Endothelial cell of umbilical vein (primary cell): Measurements from ENCODE around the gene VAMP2. TPM values are rescaled to one million over a fixed set of nuclear protein-coding genes. Genes with fewer than 3 reads are reported as not detected.

ENCODE experiments used
- BruUV-seq: library from RNA; stranded (reverse); fragments of 400-500 nt; replicated peaks from 2 replicates; lab custom pipeline; 2021; lab: Mats Ljungman, UMichigan
- CTCF ChIA-PET: fragments of 300-600, 350-600 bp; sonication (Branson Sonifier 250); formaldehyde crosslinking; loops from one replicate; lab custom pipeline; 2021; ENCODE audit warnings: antibody characterized with exemption, inconsistent platforms; lab: Charles Lee
- POLR2A ChIA-PET: fragments of 300-600, 350-600 bp; sonication (Branson Sonifier 250); formaldehyde crosslinking; loops from one replicate; lab custom pipeline; 2021; ENCODE audit warnings: antibody characterized with exemption, inconsistent platforms; lab: Charles Lee
- DNase-seq: peaks from one replicate; pipeline ENCODE4 v3.0.0-alpha.2; 2011; ENCODE audit warnings: low read depth, low spot score
- FAIRE-seq: peaks from 2 replicates; lab custom pipeline; 2011; peaks lifted over from hg19 to GRCh38; lab: Jason Lieb, UNC
- H2AFZ ChIP-seq: 2 replicates; pipeline ENCODE4 v1.6.0; 2012; ENCODE audit warnings: low read depth, low read length, control low read depth, inconsistent platforms
- H3K27ac ChIP-seq: 2 replicates; pipeline ENCODE4 v1.5.1; 2011; ENCODE audit warnings: low read depth, mild to moderate bottlenecking, control low read depth, low read length, moderate library complexity; ENCODE audit not compliant: insufficient read depth
- H3K27me3 ChIP-seq, 2 experiments: 2 replicates each; pipeline versions ENCODE4 v1.6.0 to v1.6.1; 2011; ENCODE audit warnings: low read length in 2 of 2, mixed read lengths in 1 of 2; ENCODE audit not compliant: control insufficient read depth in 2 of 2, insufficient read depth in 2 of 2
- H3K36me3 ChIP-seq, 2 experiments: 2 replicates in 1 of 2; 3 replicates in 1 of 2; pipeline ENCODE4 v1.5.1; 2011; ENCODE audit warnings: low read length in 2 of 2, mild to moderate bottlenecking in 1 of 2, moderate library complexity in 1 of 2; ENCODE audit not compliant: control insufficient read depth in 2 of 2, insufficient read depth in 2 of 2; ENCODE audit errors: extremely low read depth in 1 of 2
- H3K4me1 ChIP-seq: 3 replicates; pipeline ENCODE4 v1.5.1; 2011; ENCODE audit warnings: mild to moderate bottlenecking, low read length; ENCODE audit not compliant: control insufficient read depth, insufficient read depth; ENCODE audit errors: extremely low read depth
- H3K4me2 ChIP-seq: 2 replicates; pipeline ENCODE4 v1.6.1; 2011; ENCODE audit warnings: low read length, control low read depth, mixed read lengths; ENCODE audit not compliant: insufficient read depth
- H3K4me3 ChIP-seq, 3 experiments: fragments of 200-600 bp in 1 of 3; sonication (generic), shearing (Covaris generic) in 1 of 3; replicated peaks in 1 of 3; 2 replicates each; pipeline ENCODE4 v1.5.1; 2011 to 2016; ENCODE audit warnings: control low read depth in 3 of 3, low read length in 3 of 3, mild to moderate bottlenecking in 2 of 3, inconsistent platforms in 1 of 3, low read depth in 1 of 3, moderate library complexity in 1 of 3; ENCODE audit not compliant: insufficient read depth in 1 of 3
- H3K79me2 ChIP-seq: 2 replicates; pipeline ENCODE4 v1.6.0; 2012; ENCODE audit warnings: low read length, inconsistent platforms; ENCODE audit not compliant: control insufficient read depth, insufficient read depth
- H3K9ac ChIP-seq: replicated peaks from 2 replicates; pipeline ENCODE3; 2011; ENCODE audit warnings: low read length, control low read depth; ENCODE audit not compliant: insufficient read depth; ENCODE audit errors: extremely low read depth
- H3K9me1 ChIP-seq: replicated peaks from 3 replicates; pipeline ENCODE4 v1.6.0; 2011; ENCODE audit warnings: mild to moderate bottlenecking, low read length; ENCODE audit not compliant: control insufficient read depth, insufficient read depth; ENCODE audit errors: extremely low read depth
- H3K9me3 ChIP-seq: replicated peaks from 2 replicates; pipeline ENCODE4 v1.5.1; 2012; ENCODE audit warnings: low read length, inconsistent platforms; ENCODE audit not compliant: control insufficient read depth, insufficient read depth
- H4K20me1 ChIP-seq: replicated peaks from 2 replicates; pipeline ENCODE3; 2011; ENCODE audit warnings: mild to moderate bottlenecking, low read length; ENCODE audit not compliant: control insufficient read depth, insufficient read depth; ENCODE audit errors: extremely low read depth
- EZH2 ChIP-seq: IDR thresholded peaks from 2 replicates; pipeline ENCODE4 v1.6.1; 2012; ENCODE audit warnings: borderline replicate concordance, low read depth, mild to moderate bottlenecking, moderate library complexity, low read length, inconsistent platforms; ENCODE audit not compliant: severe bottlenecking
- JUN ChIP-seq: IDR thresholded peaks from 2 replicates; pipeline ENCODE4 v1.6.1; 2011; ENCODE audit warnings: borderline replicate concordance, low read depth; ENCODE audit not compliant: insufficient read length, insufficient read depth
- MAX ChIP-seq: IDR thresholded peaks from 2 replicates; pipeline ENCODE4 v1.6.1; 2011; ENCODE audit not compliant: insufficient read depth, insufficient read length
- MYC ChIP-seq: IDR thresholded peaks from one replicate; pipeline ENCODE4 v1.6.1; 2011; ENCODE audit warnings: mild to moderate bottlenecking, low read depth, low read length
- POLR2A ChIP-seq: IDR thresholded peaks from 2 replicates; pipeline ENCODE4 v1.6.1; 2012; ENCODE audit warnings: low read depth, mild to moderate bottlenecking, control low read depth, low read length
- dilution Hi-C: fragments of 300-500 bp; cut with MboI; formaldehyde crosslinking; loops from one replicate; pipeline ENCODE4 v1.15.0; 2019; ENCODE audit warnings: low sequenced_read_pairs; ENCODE audit not compliant: extremely low pct_ligation_motif_present
- intact Hi-C: fragments of 100-400 bp; cut with micrococcal nuclease; formaldehyde crosslinking; loops from one replicate; pipeline ENCODE4 v1.10.0; 2022
- polyA plus RNA-seq, 4 experiments: library from polyadenylated mRNA; depleted of rRNA in 3 of 4; stranded (reverse) in 3 of 4; unstranded in 1 of 4; fragments of >200 nt; gene quantifications; 2 replicates each; pipeline versions ENCODE4 v1.2.1 to v1.2.3, GENCODE V29; 2011 to 2012; ENCODE audit warnings: missing spikeins in 1 of 4
- total RNA-seq: library from RNA; stranded (reverse); gene quantifications from 2 replicates; pipeline ENCODE4 v1.2.3, GENCODE V29; 2021
- TF ChIP-seq, protein P1 (sequence below), 2 donors: IDR thresholded peaks; 1 replicate in 1 of 2; 2 replicates in 1 of 2; pipeline ENCODE4 v1.5.1; 2011; ENCODE audit warnings: low read length in 2 of 2, mild to moderate bottlenecking in 2 of 2, moderate library complexity in 2 of 2, control low read depth in 1 of 2, inconsistent platforms in 1 of 2, low read depth in 1 of 2; ENCODE audit not compliant: insufficient read depth in 1 of 2; ENCODE audit errors: extremely low read depth in 1 of 2

Gene VAMP2
- total and polyA plus RNA-seq, 2 donors (not counting 3 experiments of a cell fraction or from before 2014, with no cell fraction given): 35.9 to 38.0 TPM

GRCh38 chr17:8143581-8144400 lies 19.0 kb downstream of the VAMP2 start:
- Histone ChIP-seq H4K20me1 (no peaks in the 10 kb centered on the region), H3K36me3 (peaks cover 2 to 67% of the 10 kb centered on the region in 2 experiments), H3K27me3 (no peaks in the 10 kb centered on the region), H3K9me3 (no peaks in the 10 kb centered on the region), H3K9ac (no peak overlapping the region), H3K9me1 (no peaks in the 10 kb centered on the region), H2AFZ (no peak overlapping the region), H3K4me3 (no peak overlapping the region), H3K4me2 (no peak overlapping the region), H3K4me1 (peaks cover 5% of the 10 kb centered on the region), H3K27ac (no peak overlapping the region), H3K79me2 (no peaks in the 10 kb centered on the region)
- ChIA-PET CTCF (interaction anchor here (0.6 kb wide), 1 partner anchor 564 kb away, joined by 3 read pairs; the partner anchor contains the start of gene CD68), POLR2A (interaction anchor here (1.2 kb wide), 1 partner anchor 8 kb away, joined by 4 read pairs; the partner anchor contains the start of gene PER1)
- no peak for DNase-seq
- dilution Hi-C loops: no loop called here
- FAIRE-seq: no peak
- TF ChIP-seq, protein P1, sequence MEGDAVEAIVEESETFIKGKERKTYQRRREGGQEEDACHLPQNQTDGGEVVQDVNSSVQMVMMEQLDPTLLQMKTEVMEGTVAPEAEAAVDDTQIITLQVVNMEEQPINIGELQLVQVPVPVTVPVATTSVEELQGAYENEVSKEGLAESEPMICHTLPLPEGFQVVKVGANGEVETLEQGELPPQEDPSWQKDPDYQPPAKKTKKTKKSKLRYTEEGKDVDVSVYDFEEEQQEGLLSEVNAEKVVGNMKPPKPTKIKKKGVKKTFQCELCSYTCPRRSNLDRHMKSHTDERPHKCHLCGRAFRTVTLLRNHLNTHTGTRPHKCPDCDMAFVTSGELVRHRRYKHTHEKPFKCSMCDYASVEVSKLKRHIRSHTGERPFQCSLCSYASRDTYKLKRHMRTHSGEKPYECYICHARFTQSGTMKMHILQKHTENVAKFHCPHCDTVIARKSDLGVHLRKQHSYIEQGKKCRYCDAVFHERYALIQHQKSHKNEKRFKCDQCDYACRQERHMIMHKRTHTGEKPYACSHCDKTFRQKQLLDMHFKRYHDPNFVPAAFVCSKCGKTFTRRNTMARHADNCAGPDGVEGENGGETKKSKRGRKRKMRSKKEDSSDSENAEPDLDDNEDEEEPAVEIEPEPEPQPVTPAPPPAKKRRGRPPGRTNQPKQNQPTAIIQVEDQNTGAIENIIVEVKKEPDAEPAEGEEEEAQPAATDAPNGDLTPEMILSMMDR (IDR thresholded peaks at IDR 0.05; ENCODE audit: extremely low read depth in 1 of 2, insufficient read depth in 1 of 2, low read depth in 1 of 2, low read length in 2 of 2): no peak
- TF ChIP-seq MAX (no peak), POLR2A (no peak), MYC (no peak), EZH2 (no peak), JUN (no peak)
- BruUV-seq: no TSS peak
- intact Hi-C loops: no loop called here
